ENCODE data around the gene WTIP. TPM values are rescaled to one million over a fixed set of nuclear protein-coding genes. Genes with fewer than 3 reads are reported as not detected.
A peak's percentile ranks its signal among the peaks of the same experiment; 100 is the strongest.

The WTIP gene
- total RNA-seq, 1 donor from 2014 or later, result 25.7 TPM

- H3K36me3 Mint-ChIP-seq (ENCODE audit: unreplicated experiment), result peaks cover 12% of the 10 kb centered on the region
- peak overlapping the region; percentile 4 for H3K27ac Mint-ChIP-seq (ENCODE audit: unreplicated experiment)
- TF ChIP-seq, protein P1, sequence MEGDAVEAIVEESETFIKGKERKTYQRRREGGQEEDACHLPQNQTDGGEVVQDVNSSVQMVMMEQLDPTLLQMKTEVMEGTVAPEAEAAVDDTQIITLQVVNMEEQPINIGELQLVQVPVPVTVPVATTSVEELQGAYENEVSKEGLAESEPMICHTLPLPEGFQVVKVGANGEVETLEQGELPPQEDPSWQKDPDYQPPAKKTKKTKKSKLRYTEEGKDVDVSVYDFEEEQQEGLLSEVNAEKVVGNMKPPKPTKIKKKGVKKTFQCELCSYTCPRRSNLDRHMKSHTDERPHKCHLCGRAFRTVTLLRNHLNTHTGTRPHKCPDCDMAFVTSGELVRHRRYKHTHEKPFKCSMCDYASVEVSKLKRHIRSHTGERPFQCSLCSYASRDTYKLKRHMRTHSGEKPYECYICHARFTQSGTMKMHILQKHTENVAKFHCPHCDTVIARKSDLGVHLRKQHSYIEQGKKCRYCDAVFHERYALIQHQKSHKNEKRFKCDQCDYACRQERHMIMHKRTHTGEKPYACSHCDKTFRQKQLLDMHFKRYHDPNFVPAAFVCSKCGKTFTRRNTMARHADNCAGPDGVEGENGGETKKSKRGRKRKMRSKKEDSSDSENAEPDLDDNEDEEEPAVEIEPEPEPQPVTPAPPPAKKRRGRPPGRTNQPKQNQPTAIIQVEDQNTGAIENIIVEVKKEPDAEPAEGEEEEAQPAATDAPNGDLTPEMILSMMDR (IDR thresholded peaks at IDR 0.05), result peak; percentile 99
- DNase-seq (ENCODE audit: extremely low spot score, unreplicated experiment), result peak; percentile 98
- no peak overlapping the region for H3K4me3 Mint-ChIP-seq (ENCODE audit: unreplicated experiment)
- no peaks in the 10 kb centered on the region for H3K9me3 Mint-ChIP-seq (ENCODE audit: unreplicated experiment)
- H3K27me3 Mint-ChIP-seq (ENCODE audit: unreplicated experiment), result no peaks in the 10 kb centered on the region
- peaks cover 8% of the 10 kb centered on the region for H3K4me1 Mint-ChIP-seq (ENCODE audit: unreplicated experiment)
Measured at GRCh38 chr19:34501339-34502320, 20.1 kb downstream of the WTIP start.

DNA sequence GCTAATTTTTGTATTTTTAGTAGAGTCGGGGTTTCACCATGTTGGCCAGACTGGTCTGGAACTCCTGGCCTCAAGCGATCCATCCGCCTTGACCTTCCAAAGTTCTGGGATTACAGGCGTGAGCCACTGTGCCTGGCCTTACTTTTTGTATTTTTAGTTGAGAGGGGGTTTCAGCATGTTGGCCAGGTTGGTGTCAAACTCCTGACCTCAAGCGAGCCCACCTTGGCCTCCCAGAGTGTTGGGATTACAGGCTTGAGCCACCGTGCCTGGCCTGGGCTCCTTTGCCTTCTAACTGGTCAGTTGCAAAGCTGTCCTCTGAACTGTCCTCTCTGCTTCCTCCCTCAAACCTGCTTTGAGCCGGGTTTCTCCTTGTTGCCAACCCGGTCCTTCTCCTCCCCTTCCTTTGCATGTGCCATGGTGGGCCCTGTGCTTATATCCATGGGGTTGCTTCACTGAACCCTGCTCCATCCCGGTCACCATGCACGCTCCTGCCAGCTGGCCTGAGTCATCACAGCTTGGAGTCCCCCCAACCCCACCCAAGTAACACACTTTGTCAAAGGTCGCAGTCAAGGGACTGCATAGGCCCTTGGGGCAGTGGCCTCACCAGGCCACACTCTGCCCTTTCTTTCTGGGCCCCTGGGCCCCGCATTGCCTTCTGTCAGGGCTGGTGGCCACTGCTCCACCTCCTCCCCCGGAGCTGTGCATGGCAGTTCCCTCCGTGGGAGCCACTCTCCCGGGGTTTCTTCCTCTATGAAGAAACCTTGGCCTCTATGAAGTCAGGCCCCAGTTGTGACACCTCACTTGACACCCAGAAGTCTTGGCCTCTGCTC lies 21.2 kb downstream of the WTIP start:
- Mint-ChIP-seq H3K4me3 (ENCODE audit: unreplicated experiment) (no peak overlapping the region), H3K27me3 (ENCODE audit: unreplicated experiment) (no peaks in the 10 kb centered on the region), H3K9me3 (ENCODE audit: unreplicated experiment) (no peaks in the 10 kb centered on the region), H3K36me3 (ENCODE audit: unreplicated experiment) (peaks cover 10% of the 10 kb centered on the region), H3K4me1 (ENCODE audit: unreplicated experiment) (peaks cover 8% of the 10 kb centered on the region), H3K27ac (ENCODE audit: unreplicated experiment) (no peak overlapping the region)
- DNase-seq (ENCODE audit: extremely low spot score, unreplicated experiment), result peak; percentile 73
- TF ChIP-seq, protein P1 (IDR thresholded peaks at IDR 0.05), result no peak

- H3K27ac Mint-ChIP-seq (ENCODE audit: unreplicated experiment), result no peak overlapping the region
- H3K4me1 Mint-ChIP-seq (ENCODE audit: unreplicated experiment), result peaks cover 8% of the 10 kb centered on the region
- H3K9me3 Mint-ChIP-seq (ENCODE audit: unreplicated experiment), result no peaks in the 10 kb centered on the region
- H3K27me3 Mint-ChIP-seq (ENCODE audit: unreplicated experiment), result no peaks in the 10 kb centered on the region
- TF ChIP-seq, protein P1 (IDR thresholded peaks at IDR 0.05), result no peak
- peak; percentile 73 for DNase-seq (ENCODE audit: extremely low spot score, unreplicated experiment)
- no peak overlapping the region for H3K4me3 Mint-ChIP-seq (ENCODE audit: unreplicated experiment)
- H3K36me3 Mint-ChIP-seq (ENCODE audit: unreplicated experiment), result peaks cover 2% of the 10 kb centered on the region
Measured at GRCh38 chr19:34503531-34504272, 22.1 kb downstream of the WTIP start.

DNA sequence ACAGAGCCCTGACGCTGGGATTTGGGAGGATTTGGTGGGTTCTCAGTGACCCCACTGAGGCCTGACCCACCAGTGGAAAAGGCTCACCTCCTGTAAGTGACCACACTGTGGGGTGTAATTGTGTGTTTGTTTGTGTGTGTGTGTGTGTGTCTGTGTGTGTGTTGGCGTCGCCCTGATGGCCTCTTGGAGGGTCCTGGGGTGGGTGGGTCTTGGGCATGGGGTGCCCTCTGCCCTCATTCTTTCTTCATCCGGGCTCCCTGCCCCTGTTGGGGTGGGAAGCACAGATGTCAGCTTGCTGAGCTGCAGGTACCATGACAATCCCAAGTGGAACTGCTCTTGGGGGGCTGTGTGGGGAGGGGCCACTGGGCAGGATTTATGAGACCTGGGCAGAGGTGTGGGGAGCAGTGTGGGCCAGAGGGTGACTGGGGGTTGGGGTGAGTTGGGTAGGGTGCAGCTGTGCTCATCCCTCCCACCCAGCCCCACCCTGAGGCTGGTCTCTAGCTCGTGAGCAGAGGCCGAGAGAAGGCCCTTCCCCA lies 22.8 kb downstream of the WTIP start:
- peak; percentile 72 for DNase-seq (ENCODE audit: extremely low spot score, unreplicated experiment)
- no peaks in the 10 kb centered on the region for H3K9me3 Mint-ChIP-seq (ENCODE audit: unreplicated experiment)
- peaks cover 8% of the 10 kb centered on the region for H3K4me1 Mint-ChIP-seq (ENCODE audit: unreplicated experiment)
- no peaks in the 10 kb centered on the region for H3K27me3 Mint-ChIP-seq (ENCODE audit: unreplicated experiment)
- no peaks in the 10 kb centered on the region for H3K36me3 Mint-ChIP-seq (ENCODE audit: unreplicated experiment)
- TF ChIP-seq, protein P1 (IDR thresholded peaks at IDR 0.05), result no peak
- no peak overlapping the region for H3K27ac Mint-ChIP-seq (ENCODE audit: unreplicated experiment)
- no peak overlapping the region for H3K4me3 Mint-ChIP-seq (ENCODE audit: unreplicated experiment)
